ENCODE results near the gene CLIC4. TPM values are rescaled to one million over a fixed set of nuclear protein-coding genes. Genes with fewer than 3 reads are reported as not detected.

Gene CLIC4
- total and polyA plus RNA-seq, 10 of the 15 experiments (the other 5 are each of a cell fraction or from before 2014, with no cell fraction given), result 20.4 to 107 (median 69.6) TPM

DNA sequence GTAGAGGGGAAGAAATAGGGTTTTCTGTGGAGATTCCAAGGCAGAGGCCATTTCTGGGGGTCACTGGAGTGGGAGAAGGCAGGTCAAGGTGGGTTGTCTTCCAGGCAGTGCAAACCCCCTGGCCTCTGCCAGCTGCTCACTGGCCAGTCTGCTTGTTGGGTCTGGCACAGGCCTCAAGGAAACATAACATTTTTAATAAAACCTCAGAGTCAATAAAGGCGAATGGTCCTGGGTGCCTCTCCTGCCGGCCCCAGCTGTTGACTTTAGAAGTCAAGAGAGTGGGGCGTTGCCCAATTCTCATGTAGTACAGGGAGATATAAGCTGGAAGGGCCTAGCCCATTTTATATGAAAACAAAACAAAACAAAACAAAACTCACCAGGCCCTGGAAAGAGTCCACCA is 148.2 kb downstream of the CLIC4 start:
- SMC1A ChIA-PET (ENCODE audit: uncharacterized antibody, unreplicated experiment), result interaction anchor here (0.8 to 1.7 kb wide), 6 partner anchors 13 to 235 kb away, joined by 3 to 9 read pairs (median 3); no protein-coding TSS in a partner anchor
- 100% methylated on average over 3 of the region's 3 CpGs for WGBS (ENCODE audit: insufficient coverage, insufficient replicate concordance, low lambda C conversion rate, missing lambda C conversion rate)

More for the DNA sequence above, 148.2 kb downstream of the CLIC4 start:
- DNase-seq (ENCODE audit: low read depth, low spot score) (no peak), ATAC-seq (no peak), FAIRE-seq (no peak)
- H3K9ac ChIP-seq (ENCODE audit: control insufficient read depth, insufficient read depth, low read length), result no peak overlapping the region
- H3K27ac ChIP-seq (ENCODE audit: control insufficient read depth, insufficient read depth), result no peak overlapping the region
- no peaks in the 10 kb centered on the region for H3K27me3 ChIP-seq (replicated peaks in 1 of 2; ENCODE audit: control insufficient read depth in 2 of 2, insufficient read depth in 2 of 2, low read length in 1 of 2)
- no TSS peak for BruUV-seq (replicated peaks)
- ChIA-PET CTCF (interaction anchor here (1.1 kb wide), 1 partner anchor 44 kb away, joined by 7 read pairs; no protein-coding TSS in a partner anchor), RAD21 (ENCODE audit: unreplicated experiment) (interaction anchor here (0.9 to 1.2 kb wide), 2 partner anchors 31 to 309 kb away, joined by 3 read pairs; no protein-coding TSS in a partner anchor), POLR2A (interaction anchor here (0.7 to 1.3 kb wide), 4 partner anchors 28 to 160 kb away, joined by 3 to 4 read pairs (median 3); no protein-coding TSS in a partner anchor)
- H3K4me2 ChIP-seq (ENCODE audit: control insufficient read depth, insufficient read depth), result no peak overlapping the region
- no peak overlapping the region for H2AFZ ChIP-seq (ENCODE audit: control insufficient read depth, low read depth, low read length)
- in situ Hi-C loops (cut with MboI), result no loop called here
- H3K4me1 ChIP-seq (ENCODE audit: control insufficient read depth, insufficient read depth, low read length), result no peaks in the 10 kb centered on the region; the same call in 1 of the 2 replicates
- intact Hi-C loops (cut with micrococcal nuclease; ENCODE audit: unreplicated experiment), result no loop called here
- TF ChIP-seq MYC (IDR thresholded peaks at IDR 0.05; ENCODE audit: insufficient read depth, insufficient read length, insufficient replicate concordance, low read length, severe bottlenecking), result no peak
- TF ChIP-seq, protein P1, sequence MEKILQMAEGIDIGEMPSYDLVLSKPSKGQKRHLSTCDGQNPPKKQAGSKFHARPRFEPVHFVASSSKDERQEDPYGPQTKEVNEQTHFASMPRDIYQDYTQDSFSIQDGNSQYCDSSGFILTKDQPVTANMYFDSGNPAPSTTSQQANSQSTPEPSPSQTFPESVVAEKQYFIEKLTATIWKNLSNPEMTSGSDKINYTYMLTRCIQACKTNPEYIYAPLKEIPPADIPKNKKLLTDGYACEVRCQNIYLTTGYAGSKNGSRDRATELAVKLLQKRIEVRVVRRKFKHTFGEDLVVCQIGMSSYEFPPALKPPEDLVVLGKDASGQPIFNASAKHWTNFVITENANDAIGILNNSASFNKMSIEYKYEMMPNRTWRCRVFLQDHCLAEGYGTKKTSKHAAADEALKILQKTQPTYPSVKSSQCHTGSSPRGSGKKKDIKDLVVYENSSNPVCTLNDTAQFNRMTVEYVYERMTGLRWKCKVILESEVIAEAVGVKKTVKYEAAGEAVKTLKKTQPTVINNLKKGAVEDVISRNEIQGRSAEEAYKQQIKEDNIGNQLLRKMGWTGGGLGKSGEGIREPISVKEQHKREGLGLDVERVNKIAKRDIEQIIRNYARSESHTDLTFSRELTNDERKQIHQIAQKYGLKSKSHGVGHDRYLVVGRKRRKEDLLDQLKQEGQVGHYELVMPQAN (conservative IDR thresholded peaks at IDR 0.05), result no peak
- TF ChIP-seq NRF1 (conservative IDR thresholded peaks at IDR 0.05; ENCODE audit: low read depth, low read length), result no peak
- no peaks in the 10 kb centered on the region for H3K79me2 ChIP-seq (ENCODE audit: control insufficient read depth, insufficient read depth, low read length)
- no peaks in the 10 kb centered on the region for H4K20me1 ChIP-seq (ENCODE audit: control insufficient read depth, insufficient read depth)
- H3K36me3 ChIP-seq (ENCODE audit: control insufficient read depth in 2 of 2, insufficient read depth in 2 of 2, low read length in 1 of 2), result no peaks in the 10 kb centered on the region
- H3K9me3 ChIP-seq (replicated peaks; ENCODE audit: control insufficient read depth, insufficient read depth, low read length), result peaks cover 6% of the 10 kb centered on the region
- H3K4me3 ChIP-seq, result no peak overlapping the region

Small RNAs within 50 kb of the gene (small RNA-seq; reads per million reads assigned to genes)
- not detected for gene RNU6-1208P

Other genes with a start within 250 kb of the CLIC4 start
- gene RCAN3, start 242.6 kb upstream of the CLIC4 start, total RNA-seq (2014; rRNA removed), result 0.06 and 0.11 TPM in 2 replicates
- not detected in 2 replicates for gene RCAN3, start 242.6 kb upstream of the CLIC4 start, total RNA-seq (2014; rRNA removed; fragmentation: Illumina TruSeq; extraction: Trizol)
- 0.24 and 0.46 TPM in 2 replicates for gene RCAN3, start 242.6 kb upstream of the CLIC4 start, total RNA-seq (2021)
- 0.01 and 0.03 TPM in 2 replicates for gene RCAN3, start 242.6 kb upstream of the CLIC4 start, polyA plus RNA-seq (2011; rRNA removed)
- 0.08 and 0.13 TPM in 2 replicates for gene RCAN3, start 242.6 kb upstream of the CLIC4 start, polyA plus RNA-seq (2014; fragmentation: Illumina TruSeq; extraction: Trizol)
- gene RCAN3, start 242.6 kb upstream of the CLIC4 start, polyA plus RNA-seq (2014; fragmentation: Nextera tagmentation; extraction: Ambion mirVana), result under 1 TPM; 0.02 TPM
- not detected in 2 replicates for gene RCAN3, start 242.6 kb upstream of the CLIC4 start, polyA plus RNA-seq (2014; rRNA removed)
- gene RCAN3, start 242.6 kb upstream of the CLIC4 start, polyA plus RNA-seq (2016; fragmentation: Nextera tagmentation; extraction: Ambion mirVana), result under 1 TPM in 1 of 2 experiments, not detected in 1; 0.33 TPM
- not detected in 2 replicates for gene NCMAP, start 189.4 kb upstream of the CLIC4 start, total RNA-seq (2014; rRNA removed)
- gene NCMAP, start 189.4 kb upstream of the CLIC4 start, total RNA-seq (2014; rRNA removed; fragmentation: Illumina TruSeq; extraction: Trizol), result not detected in 2 replicates
- not detected in 2 replicates for gene NCMAP, start 189.4 kb upstream of the CLIC4 start, total RNA-seq (2021)
- gene NCMAP, start 189.4 kb upstream of the CLIC4 start, polyA plus RNA-seq (2011; rRNA removed), result not detected in 2 replicates
- not detected in 2 replicates for gene NCMAP, start 189.4 kb upstream of the CLIC4 start, polyA plus RNA-seq (2014; fragmentation: Illumina TruSeq; extraction: Trizol)
- not detected for gene NCMAP, start 189.4 kb upstream of the CLIC4 start, polyA plus RNA-seq (2014; fragmentation: Nextera tagmentation; extraction: Ambion mirVana)
- gene NCMAP, start 189.4 kb upstream of the CLIC4 start, polyA plus RNA-seq (2014; rRNA removed), result not detected in 2 replicates
- gene NCMAP, start 189.4 kb upstream of the CLIC4 start, polyA plus RNA-seq (2016; fragmentation: Nextera tagmentation; extraction: Ambion mirVana), result not detected
- gene SRRM1, start 102.1 kb upstream of the CLIC4 start, total RNA-seq (2014; rRNA removed), result 36.8 and 43.1 TPM in 2 replicates
- gene SRRM1, start 102.1 kb upstream of the CLIC4 start, total RNA-seq (2014; rRNA removed; fragmentation: Illumina TruSeq; extraction: Trizol), result 52.3 and 57.3 TPM in 2 replicates
- 167 and 176 TPM in 2 replicates for gene SRRM1, start 102.1 kb upstream of the CLIC4 start, total RNA-seq (2021)
- gene SRRM1, start 102.1 kb upstream of the CLIC4 start, polyA plus RNA-seq (2011; rRNA removed), result 41.2 and 72.0 TPM in 2 replicates
- gene SRRM1, start 102.1 kb upstream of the CLIC4 start, polyA plus RNA-seq (2014; fragmentation: Illumina TruSeq; extraction: Trizol), result 112 and 117 TPM in 2 replicates
- 100 to 1,000 TPM; 139 to 269 TPM for gene SRRM1, start 102.1 kb upstream of the CLIC4 start, polyA plus RNA-seq (2014; fragmentation: Nextera tagmentation; extraction: Ambion mirVana)
- 80.4 and 80.9 TPM in 2 replicates for gene SRRM1, start 102.1 kb upstream of the CLIC4 start, polyA plus RNA-seq (2014; rRNA removed)
- gene SRRM1, start 102.1 kb upstream of the CLIC4 start, polyA plus RNA-seq (2016; fragmentation: Nextera tagmentation; extraction: Ambion mirVana), result 100 to 1,000 TPM; 250 to 285 TPM
- gene RUNX3, start 184.8 kb downstream of the CLIC4 start, total RNA-seq (2014; rRNA removed), result 25.8 and 33.5 TPM in 2 replicates
- 18.4 and 19.0 TPM in 2 replicates for gene RUNX3, start 184.8 kb downstream of the CLIC4 start, total RNA-seq (2014; rRNA removed; fragmentation: Illumina TruSeq; extraction: Trizol)
- 148 and 151 TPM in 2 replicates for gene RUNX3, start 184.8 kb downstream of the CLIC4 start, total RNA-seq (2021)
- 15.0 and 25.8 TPM in 2 replicates for gene RUNX3, start 184.8 kb downstream of the CLIC4 start, polyA plus RNA-seq (2011; rRNA removed)
- 48.8 and 61.7 TPM in 2 replicates for gene RUNX3, start 184.8 kb downstream of the CLIC4 start, polyA plus RNA-seq (2014; fragmentation: Illumina TruSeq; extraction: Trizol)
- gene RUNX3, start 184.8 kb downstream of the CLIC4 start, polyA plus RNA-seq (2014; fragmentation: Nextera tagmentation; extraction: Ambion mirVana), result 10 to 100 TPM; 21.6 to 26.3 TPM
- 64.7 and 79.6 TPM in 2 replicates for gene RUNX3, start 184.8 kb downstream of the CLIC4 start, polyA plus RNA-seq (2014; rRNA removed)
- gene RUNX3, start 184.8 kb downstream of the CLIC4 start, polyA plus RNA-seq (2016; fragmentation: Nextera tagmentation; extraction: Ambion mirVana), result 10 to 100 TPM; 29.3 to 34.0 TPM